ENCODE data around the gene AAGAB. TPM values are rescaled to one million over a fixed set of nuclear protein-coding genes. Genes with fewer than 3 reads are reported as not detected.

The AAGAB gene
- total RNA-seq, 1 donor from 2014 or later = 50.9 TPM

GRCh38 chr15:67180514-67181191 lies 73.8 kb downstream of the AAGAB start:
- Mint-ChIP-seq H3K9me3 (no peaks in the 10 kb centered on the region), H3K4me1 (ENCODE audit: unreplicated experiment) (peaks cover 33% of the 10 kb centered on the region), H3K27me3 (no peaks in the 10 kb centered on the region), H3K27ac (no peak overlapping the region), H3K4me3 (no peak overlapping the region), H3K36me3 (peaks cover 31% of the 10 kb centered on the region)
- no peak for TF ChIP-seq CTCF (conservative IDR thresholded peaks at IDR 0.05)
- no peak for DNase-seq (ENCODE audit: extremely low spot score, unreplicated experiment)

DNA sequence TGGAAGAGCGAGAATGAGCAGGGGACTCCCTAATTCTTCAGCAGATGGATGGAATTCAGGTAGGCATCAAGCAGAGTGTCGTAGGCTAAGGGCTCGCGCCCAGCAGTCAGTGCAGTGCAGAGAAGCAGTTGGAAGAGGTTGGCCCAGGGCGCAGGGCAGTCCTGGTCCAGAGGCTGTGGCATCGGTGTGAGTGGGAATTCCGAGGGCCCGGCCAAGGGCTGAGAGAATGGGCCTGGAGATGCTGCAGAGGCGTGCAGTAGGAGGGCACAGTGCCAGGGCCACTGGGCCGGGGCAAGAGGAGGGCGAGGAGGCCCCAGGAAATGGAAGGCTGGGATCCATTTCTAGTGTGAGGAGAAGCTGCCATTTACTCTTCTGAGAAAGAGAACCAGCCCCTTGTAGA lies 74.4 kb downstream of the AAGAB start:
- DNase-seq (ENCODE audit: extremely low spot score, unreplicated experiment) = no peak
- H3K4me3 Mint-ChIP-seq = no peak overlapping the region
- H3K27me3 Mint-ChIP-seq = peaks cover under 1% of the 10 kb centered on the region
- TF ChIP-seq CTCF (conservative IDR thresholded peaks at IDR 0.05) = no peak
- no peaks in the 10 kb centered on the region for H3K9me3 Mint-ChIP-seq
- H3K4me1 Mint-ChIP-seq (ENCODE audit: unreplicated experiment) = peaks cover 39% of the 10 kb centered on the region
- peaks cover 30% of the 10 kb centered on the region for H3K36me3 Mint-ChIP-seq
- peak overlapping the region; percentile 12 for H3K27ac Mint-ChIP-seq

DNA sequence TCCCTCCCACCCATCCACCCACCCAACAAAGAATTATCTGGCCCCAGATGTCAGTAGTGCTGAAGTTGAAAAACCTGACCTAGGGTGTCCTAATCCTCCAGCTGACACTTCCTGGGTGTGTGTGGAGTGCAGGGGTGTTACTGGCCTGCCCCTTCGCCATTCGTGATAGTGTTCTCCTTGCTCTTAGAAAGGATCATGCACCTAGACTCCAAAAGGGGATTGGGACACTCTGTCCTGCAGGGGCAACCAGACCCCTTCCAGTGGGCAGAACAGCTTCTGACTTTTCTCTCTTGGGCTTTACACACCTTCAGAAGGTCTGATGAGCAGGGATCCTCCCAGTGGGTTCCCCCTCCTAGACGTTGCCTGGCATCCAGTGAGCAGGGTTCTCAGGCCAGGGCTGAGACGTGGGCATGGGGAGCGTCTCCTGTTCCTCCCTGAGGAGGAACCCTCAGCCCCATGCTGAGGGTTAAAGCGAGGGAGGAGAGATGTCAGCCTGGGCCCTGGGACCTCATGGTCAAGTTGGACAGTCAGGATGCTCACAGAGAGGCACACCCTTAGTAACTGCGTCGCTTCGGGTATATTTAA lies 75.0 kb downstream of the AAGAB start:
- Mint-ChIP-seq H3K4me3 (no peak overlapping the region), H3K27ac (peak overlapping the region; percentile 12), H3K4me1 (ENCODE audit: unreplicated experiment) (peaks cover 43% of the 10 kb centered on the region), H3K36me3 (peaks cover 30% of the 10 kb centered on the region), H3K9me3 (no peaks in the 10 kb centered on the region), H3K27me3 (peaks cover 3% of the 10 kb centered on the region)
- DNase-seq (ENCODE audit: extremely low spot score, unreplicated experiment) = no peak
- no peak for TF ChIP-seq CTCF (conservative IDR thresholded peaks at IDR 0.05)

DNA sequence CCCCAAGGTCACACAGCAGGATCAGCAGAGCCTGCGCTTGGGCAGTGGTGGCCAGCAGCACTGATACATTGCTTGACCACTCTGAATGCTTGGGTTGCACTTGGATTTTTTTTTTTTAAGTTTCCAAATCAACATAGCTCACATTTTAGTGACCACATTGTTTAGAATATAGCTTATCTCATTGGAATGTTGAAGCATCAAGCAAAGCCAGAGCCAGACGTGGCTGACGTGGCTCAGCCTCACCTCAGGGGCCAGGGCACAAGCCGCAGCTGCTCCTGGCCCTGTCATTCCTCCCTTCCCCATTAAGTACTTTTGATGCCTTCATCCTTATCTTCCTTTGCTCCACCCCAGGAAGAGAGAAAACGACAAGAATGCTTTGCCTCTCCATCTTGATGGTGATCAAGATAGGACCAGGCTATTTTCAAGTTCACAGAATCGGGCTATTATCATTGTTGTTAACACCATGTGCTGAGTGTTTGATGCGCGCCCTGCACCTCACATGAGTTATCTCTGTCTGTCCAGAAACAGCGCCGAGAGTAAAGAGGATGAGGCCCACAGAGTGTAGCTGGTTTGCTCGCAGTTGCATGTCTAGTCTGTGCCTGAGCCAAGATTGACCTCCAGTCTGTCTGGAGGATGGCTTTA lies 75.8 kb downstream of the AAGAB start:
- peaks cover 3% of the 10 kb centered on the region for H3K27me3 Mint-ChIP-seq
- peaks cover 47% of the 10 kb centered on the region for H3K4me1 Mint-ChIP-seq (ENCODE audit: unreplicated experiment)
- H3K4me3 Mint-ChIP-seq = peak overlapping the region; percentile 8
- no peaks in the 10 kb centered on the region for H3K9me3 Mint-ChIP-seq
- H3K36me3 Mint-ChIP-seq = peaks cover 34% of the 10 kb centered on the region
- peak overlapping the region; percentile 76 for H3K27ac Mint-ChIP-seq
- DNase-seq (ENCODE audit: extremely low spot score, unreplicated experiment) = no peak
- TF ChIP-seq CTCF (conservative IDR thresholded peaks at IDR 0.05) = no peak

DNA sequence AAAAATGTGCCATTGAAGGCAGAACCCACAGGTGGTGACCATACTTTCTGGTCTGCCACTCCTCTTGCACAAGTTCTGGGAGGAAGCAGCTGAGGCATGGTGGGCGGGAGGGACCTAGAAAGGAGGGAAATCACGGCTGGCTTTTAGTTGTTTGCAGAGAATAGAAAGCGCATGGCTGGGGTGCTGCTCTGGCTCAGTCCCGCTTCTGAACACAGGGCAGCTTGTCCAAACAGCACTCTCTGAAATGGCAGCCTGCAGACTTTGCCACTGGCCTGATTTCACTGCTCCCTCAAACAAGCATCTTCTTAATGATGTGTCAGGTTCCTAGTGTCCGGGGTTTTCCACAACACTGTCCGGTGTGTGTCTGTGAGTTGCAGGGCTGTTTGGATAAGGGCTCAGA lies 76.7 kb downstream of the AAGAB start:
- H3K4me1 Mint-ChIP-seq (ENCODE audit: unreplicated experiment) = peaks cover 52% of the 10 kb centered on the region
- no peak for DNase-seq (ENCODE audit: extremely low spot score, unreplicated experiment)

More for the DNA sequence above, 76.7 kb downstream of the AAGAB start:
- no peak for TF ChIP-seq CTCF (conservative IDR thresholded peaks at IDR 0.05)
- H3K27me3 Mint-ChIP-seq = peaks cover 3% of the 10 kb centered on the region
- peaks cover 38% of the 10 kb centered on the region for H3K36me3 Mint-ChIP-seq
- H3K4me3 Mint-ChIP-seq = no peak overlapping the region
- H3K9me3 Mint-ChIP-seq = no peaks in the 10 kb centered on the region
- no peak overlapping the region for H3K27ac Mint-ChIP-seq

Measured in type B pancreatic cell (in vitro differentiated cells).